Endothelial cell of umbilical vein (primary cell): ENCODE results near the gene TPCN2. TPM values are rescaled to one million over a fixed set of nuclear protein-coding genes. Genes with fewer than 3 reads are reported as not detected.

ENCODE experiments used
- BruUV-seq: library from RNA; stranded (reverse); fragments of 400-500 nt; replicated peaks from 2 replicates; lab custom pipeline; 2021; lab: Mats Ljungman, UMichigan
- CTCF ChIA-PET: fragments of 300-600, 350-600 bp; sonication (Branson Sonifier 250); formaldehyde crosslinking; loops from one replicate; lab custom pipeline; 2021; ENCODE audit warnings: antibody characterized with exemption, inconsistent platforms; lab: Charles Lee
- POLR2A ChIA-PET: fragments of 300-600, 350-600 bp; sonication (Branson Sonifier 250); formaldehyde crosslinking; loops from one replicate; lab custom pipeline; 2021; ENCODE audit warnings: antibody characterized with exemption, inconsistent platforms; lab: Charles Lee
- DNase-seq: peaks from one replicate; pipeline ENCODE4 v3.0.0-alpha.2; 2011; ENCODE audit warnings: low read depth, low spot score
- FAIRE-seq: peaks from 2 replicates; lab custom pipeline; 2011; peaks lifted over from hg19 to GRCh38; lab: Jason Lieb, UNC
- H2AFZ ChIP-seq: 2 replicates; pipeline ENCODE4 v1.6.0; 2012; ENCODE audit warnings: low read depth, low read length, control low read depth, inconsistent platforms
- H3K27ac ChIP-seq: 2 replicates; pipeline ENCODE4 v1.5.1; 2011; ENCODE audit warnings: low read depth, mild to moderate bottlenecking, control low read depth, low read length, moderate library complexity; ENCODE audit not compliant: insufficient read depth
- H3K27me3 ChIP-seq, 2 experiments: 2 replicates each; pipeline versions ENCODE4 v1.6.0 to v1.6.1; 2011; ENCODE audit warnings: low read length in 2 of 2, mixed read lengths in 1 of 2; ENCODE audit not compliant: control insufficient read depth in 2 of 2, insufficient read depth in 2 of 2
- H3K36me3 ChIP-seq, 2 experiments: 2 replicates in 1 of 2; 3 replicates in 1 of 2; pipeline ENCODE4 v1.5.1; 2011; ENCODE audit warnings: low read length in 2 of 2, mild to moderate bottlenecking in 1 of 2, moderate library complexity in 1 of 2; ENCODE audit not compliant: control insufficient read depth in 2 of 2, insufficient read depth in 2 of 2; ENCODE audit errors: extremely low read depth in 1 of 2
- H3K4me1 ChIP-seq: 3 replicates; pipeline ENCODE4 v1.5.1; 2011; ENCODE audit warnings: mild to moderate bottlenecking, low read length; ENCODE audit not compliant: control insufficient read depth, insufficient read depth; ENCODE audit errors: extremely low read depth
- H3K4me2 ChIP-seq: 2 replicates; pipeline ENCODE4 v1.6.1; 2011; ENCODE audit warnings: low read length, control low read depth, mixed read lengths; ENCODE audit not compliant: insufficient read depth
- H3K4me3 ChIP-seq, 3 experiments: fragments of 200-600 bp in 1 of 3; sonication (generic), shearing (Covaris generic) in 1 of 3; replicated peaks in 1 of 3; 2 replicates each; pipeline ENCODE4 v1.5.1; 2011 to 2016; ENCODE audit warnings: control low read depth in 3 of 3, low read length in 3 of 3, mild to moderate bottlenecking in 2 of 3, inconsistent platforms in 1 of 3, low read depth in 1 of 3, moderate library complexity in 1 of 3; ENCODE audit not compliant: insufficient read depth in 1 of 3
- H3K79me2 ChIP-seq: 2 replicates; pipeline ENCODE4 v1.6.0; 2012; ENCODE audit warnings: low read length, inconsistent platforms; ENCODE audit not compliant: control insufficient read depth, insufficient read depth
- H3K9ac ChIP-seq: replicated peaks from 2 replicates; pipeline ENCODE3; 2011; ENCODE audit warnings: low read length, control low read depth; ENCODE audit not compliant: insufficient read depth; ENCODE audit errors: extremely low read depth
- H3K9me1 ChIP-seq: replicated peaks from 3 replicates; pipeline ENCODE4 v1.6.0; 2011; ENCODE audit warnings: mild to moderate bottlenecking, low read length; ENCODE audit not compliant: control insufficient read depth, insufficient read depth; ENCODE audit errors: extremely low read depth
- H3K9me3 ChIP-seq: replicated peaks from 2 replicates; pipeline ENCODE4 v1.5.1; 2012; ENCODE audit warnings: low read length, inconsistent platforms; ENCODE audit not compliant: control insufficient read depth, insufficient read depth
- H4K20me1 ChIP-seq: replicated peaks from 2 replicates; pipeline ENCODE3; 2011; ENCODE audit warnings: mild to moderate bottlenecking, low read length; ENCODE audit not compliant: control insufficient read depth, insufficient read depth; ENCODE audit errors: extremely low read depth
- CTCF ChIP-seq, 2 donors: IDR thresholded peaks; 1 replicate in 1 of 2; 2 replicates in 1 of 2; pipeline ENCODE4 v1.5.1; 2011; ENCODE audit warnings: low read length in 2 of 2, mild to moderate bottlenecking in 2 of 2, moderate library complexity in 2 of 2, control low read depth in 1 of 2, inconsistent platforms in 1 of 2, low read depth in 1 of 2; ENCODE audit not compliant: insufficient read depth in 1 of 2; ENCODE audit errors: extremely low read depth in 1 of 2
- EZH2 ChIP-seq: IDR thresholded peaks from 2 replicates; pipeline ENCODE4 v1.6.1; 2012; ENCODE audit warnings: borderline replicate concordance, low read depth, mild to moderate bottlenecking, moderate library complexity, low read length, inconsistent platforms; ENCODE audit not compliant: severe bottlenecking
- FOS ChIP-seq: IDR thresholded peaks from 2 replicates; pipeline ENCODE4 v1.6.1; 2011; ENCODE audit warnings: mild to moderate bottlenecking, low read length, moderate library complexity, borderline replicate concordance; ENCODE audit not compliant: insufficient read depth
- GATA2 ChIP-seq: IDR thresholded peaks from 2 replicates; pipeline ENCODE4 v1.7.0; 2011; ENCODE audit warnings: low read depth, mild to moderate bottlenecking, moderate library complexity, mixed read lengths, low read length; ENCODE audit not compliant: insufficient read length, insufficient read depth
- JUN ChIP-seq: IDR thresholded peaks from 2 replicates; pipeline ENCODE4 v1.6.1; 2011; ENCODE audit warnings: borderline replicate concordance, low read depth; ENCODE audit not compliant: insufficient read length, insufficient read depth
- MAX ChIP-seq: IDR thresholded peaks from 2 replicates; pipeline ENCODE4 v1.6.1; 2011; ENCODE audit not compliant: insufficient read depth, insufficient read length
- MYC ChIP-seq: IDR thresholded peaks from one replicate; pipeline ENCODE4 v1.6.1; 2011; ENCODE audit warnings: mild to moderate bottlenecking, low read depth, low read length
- POLR2A ChIP-seq: IDR thresholded peaks from 2 replicates; pipeline ENCODE4 v1.6.1; 2012; ENCODE audit warnings: low read depth, mild to moderate bottlenecking, control low read depth, low read length
- POLR2AphosphoS5 ChIP-seq: IDR thresholded peaks from 2 replicates; pipeline ENCODE4 v1.6.1; 2012; ENCODE audit warnings: low read depth, mild to moderate bottlenecking, control low read depth, low read length, moderate library complexity; ENCODE audit not compliant: insufficient read depth
- dilution Hi-C: fragments of 300-500 bp; cut with MboI; formaldehyde crosslinking; loops from one replicate; pipeline ENCODE4 v1.15.0; 2019; ENCODE audit warnings: low sequenced_read_pairs; ENCODE audit not compliant: extremely low pct_ligation_motif_present
- intact Hi-C: fragments of 100-400 bp; cut with micrococcal nuclease; formaldehyde crosslinking; loops from one replicate; pipeline ENCODE4 v1.10.0; 2022
- polyA plus RNA-seq, 4 experiments: library from polyadenylated mRNA; depleted of rRNA in 3 of 4; stranded (reverse) in 3 of 4; unstranded in 1 of 4; fragments of >200 nt; gene quantifications; 2 replicates each; pipeline versions ENCODE4 v1.2.1 to v1.2.3, GENCODE V29; 2011 to 2012; ENCODE audit warnings: missing spikeins in 1 of 4
- total RNA-seq: library from RNA; stranded (reverse); gene quantifications from 2 replicates; pipeline ENCODE4 v1.2.3, GENCODE V29; 2021

TPCN2 gene
- total and polyA plus RNA-seq, 2 donors (not counting 3 experiments of a cell fraction or from before 2014, with no cell fraction given): 10.3 to 13.4 TPM

GRCh38 chr11:69037544-69037943, 11.2 kb upstream of the TPCN2 start:
- Histone ChIP-seq H2AFZ (no peak overlapping the region), H3K79me2 (no peaks in the 10 kb centered on the region), H3K4me3 (no peak overlapping the region), H4K20me1 (no peaks in the 10 kb centered on the region), H3K9me1 (no peaks in the 10 kb centered on the region), H3K27ac (no peak overlapping the region), H3K4me2 (no peak overlapping the region), H3K9ac (no peak overlapping the region), H3K27me3 (peaks cover 0 to 1% of the 10 kb centered on the region in 2 experiments), H3K4me1 (no peaks in the 10 kb centered on the region), H3K36me3 (no peaks in the 10 kb centered on the region), H3K9me3 (no peaks in the 10 kb centered on the region)
- DNase-seq: no peak
- no TSS peak for BruUV-seq
- FAIRE-seq: no peak
- TF ChIP-seq EZH2 (no peak), GATA2 (no peak), MAX (no peak), FOS (no peak), CTCF (IDR thresholded peaks at IDR 0.05; ENCODE audit: extremely low read depth in 1 of 2, insufficient read depth in 1 of 2, low read depth in 1 of 2, low read length in 2 of 2) (no peak), POLR2A (no peak), JUN (no peak), MYC (no peak), POLR2AphosphoS5 (no peak)
- dilution Hi-C loops (no loop called here), intact Hi-C loops (no loop called here)
- POLR2A ChIA-PET: no interaction called here
- CTCF ChIA-PET: no interaction called here
